GM19438 (cell line): Measurements from ENCODE around the gene AGMAT.
A peak's percentile ranks its signal among the peaks of the same experiment; 100 is the strongest.

Source experiments
- ATAC-seq: cut with Tn5 transposase; IDR thresholded peaks from one replicate; pipeline ENCODE4 v1.9.1; 2021; ENCODE audit warnings: low read depth; ENCODE audit not compliant: unreplicated experiment

The AGMAT gene, protein sequence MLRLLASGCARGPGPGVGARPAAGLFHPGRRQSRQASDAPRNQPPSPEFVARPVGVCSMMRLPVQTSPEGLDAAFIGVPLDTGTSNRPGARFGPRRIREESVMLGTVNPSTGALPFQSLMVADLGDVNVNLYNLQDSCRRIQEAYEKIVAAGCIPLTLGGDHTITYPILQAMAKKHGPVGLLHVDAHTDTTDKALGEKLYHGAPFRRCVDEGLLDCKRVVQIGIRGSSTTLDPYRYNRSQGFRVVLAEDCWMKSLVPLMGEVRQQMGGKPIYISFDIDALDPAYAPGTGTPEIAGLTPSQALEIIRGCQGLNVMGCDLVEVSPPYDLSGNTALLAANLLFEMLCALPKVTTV

DNA sequence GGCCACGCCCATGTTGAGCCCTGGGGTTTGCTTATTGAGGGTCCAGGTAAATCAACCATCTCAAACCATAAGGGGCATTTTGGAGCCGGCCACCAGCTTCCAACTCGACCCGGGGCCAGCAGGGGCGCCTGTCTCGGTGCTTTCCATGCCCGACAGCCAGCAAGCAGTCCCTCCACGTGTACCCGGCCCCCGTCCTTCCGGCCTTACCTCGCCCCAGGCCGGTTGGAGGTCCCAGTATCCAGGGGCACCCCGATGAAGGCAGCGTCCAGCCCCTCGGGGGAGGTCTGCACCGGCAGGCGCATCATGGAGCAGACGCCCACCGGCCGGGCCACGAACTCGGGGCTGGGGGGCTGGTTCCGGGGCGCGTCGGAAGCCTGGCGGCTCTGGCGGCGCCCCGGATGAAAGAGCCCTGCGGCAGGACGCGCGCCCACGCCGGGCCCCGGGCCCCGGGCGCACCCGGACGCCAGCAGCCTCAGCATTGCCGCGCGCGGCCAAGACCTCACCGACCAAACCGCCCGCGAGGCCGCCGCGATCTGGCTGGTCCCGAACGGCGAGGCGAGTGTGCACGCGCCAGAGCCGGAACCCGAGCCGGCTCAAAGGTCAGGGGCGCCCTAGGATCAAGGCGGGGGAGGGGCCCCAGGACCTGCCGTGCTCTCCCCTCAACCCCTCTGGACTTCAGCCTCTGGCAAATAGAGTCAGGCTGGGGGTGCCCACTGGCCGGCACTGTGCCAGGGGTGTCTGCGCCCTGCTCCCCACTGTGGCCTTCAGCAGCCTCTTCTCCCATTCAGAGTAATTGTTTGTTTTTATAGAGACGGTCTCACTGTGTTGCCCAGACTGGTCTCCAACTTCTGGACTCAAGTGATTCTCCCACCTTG, at the start of gene AGMAT:
TSS of gene AGMAT (minus strand) at position 563 of the 875 bp plus-strand sequence. CDS start at position 479, 84 bp downstream.
- ATAC-seq = no peak

DNA sequence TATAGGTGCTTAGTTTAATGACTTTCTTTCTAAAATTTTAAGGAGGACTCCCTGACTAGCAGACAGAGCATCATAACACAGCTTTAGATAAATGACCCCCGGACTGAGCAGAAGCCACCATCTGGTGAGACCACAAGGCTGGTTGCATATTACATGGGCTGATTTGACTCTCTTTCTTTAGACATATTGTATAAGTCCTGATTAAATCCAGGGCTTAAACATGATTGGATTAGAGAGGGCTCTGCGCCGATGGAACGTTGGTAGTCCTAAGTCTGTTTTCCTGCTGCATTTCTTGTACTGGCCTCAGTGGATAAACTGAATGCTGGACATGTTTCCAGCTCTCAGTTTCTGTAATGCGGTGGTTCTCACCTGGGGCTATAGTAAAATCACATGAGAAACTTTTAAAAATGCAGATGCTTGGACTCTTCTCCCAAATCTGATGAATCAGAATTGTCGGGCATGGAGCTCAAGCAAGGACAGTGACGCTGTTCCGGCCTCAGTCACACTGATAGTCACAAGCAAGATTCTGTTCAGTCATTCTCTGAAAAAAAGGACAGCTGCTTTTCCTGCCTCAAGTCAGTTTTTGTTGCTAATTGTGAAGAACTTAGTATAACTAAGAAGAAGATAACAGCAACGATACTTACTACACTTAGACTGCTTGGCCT, 49.0 kb upstream of the AGMAT start:
- no peak for ATAC-seq

DNA sequence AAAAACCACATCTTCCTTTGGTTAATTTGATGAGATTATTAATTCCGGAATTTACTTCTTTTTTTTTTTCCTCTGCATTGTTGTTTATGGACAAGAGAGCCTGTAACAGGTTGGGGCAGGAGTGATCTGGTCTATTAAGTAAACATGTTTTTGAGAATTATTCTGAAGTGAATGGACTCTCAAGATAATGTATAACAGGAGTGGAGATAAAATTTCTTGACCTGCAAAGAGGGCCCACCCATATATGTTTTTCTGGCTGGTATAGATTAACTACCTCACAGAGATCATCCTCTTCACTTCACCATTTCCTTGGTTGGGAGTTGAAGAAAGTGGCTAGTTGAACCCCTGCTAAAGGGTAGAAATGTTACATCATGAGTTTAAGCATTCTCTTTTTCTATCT, 43.2 kb upstream of the AGMAT start:
- peak; percentile 36 for ATAC-seq

DNA sequence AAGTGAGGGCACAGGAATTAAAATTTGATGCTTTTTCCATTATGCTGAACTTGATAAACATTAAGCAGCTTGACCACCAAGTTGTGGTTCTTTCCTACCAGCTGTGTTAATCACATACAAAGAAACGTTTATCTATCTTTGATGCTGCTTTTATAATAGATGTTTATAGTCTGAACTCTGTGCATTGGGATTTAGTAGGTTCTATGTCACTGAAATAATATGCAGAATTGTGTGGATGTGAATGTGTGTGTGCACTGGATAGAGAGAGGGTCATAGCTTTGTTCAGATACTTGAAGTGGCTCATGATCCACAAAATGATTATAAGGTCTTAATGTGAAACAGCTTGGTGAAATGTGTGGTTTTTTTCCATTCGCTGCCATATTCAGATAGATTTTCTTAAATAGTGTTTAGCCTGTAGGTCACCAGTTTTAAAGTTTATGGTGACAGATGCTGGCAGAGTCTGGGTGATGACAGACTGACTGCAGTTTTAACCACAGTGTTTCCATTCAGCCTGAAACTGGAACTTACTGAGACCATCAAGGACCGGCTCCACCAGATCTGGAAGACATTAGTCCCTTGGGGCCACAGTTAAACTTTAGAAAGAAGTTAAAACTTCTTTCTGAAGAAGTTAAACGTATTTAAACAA, 42.6 kb upstream of the AGMAT start:
- ATAC-seq = peak; percentile 87

DNA sequence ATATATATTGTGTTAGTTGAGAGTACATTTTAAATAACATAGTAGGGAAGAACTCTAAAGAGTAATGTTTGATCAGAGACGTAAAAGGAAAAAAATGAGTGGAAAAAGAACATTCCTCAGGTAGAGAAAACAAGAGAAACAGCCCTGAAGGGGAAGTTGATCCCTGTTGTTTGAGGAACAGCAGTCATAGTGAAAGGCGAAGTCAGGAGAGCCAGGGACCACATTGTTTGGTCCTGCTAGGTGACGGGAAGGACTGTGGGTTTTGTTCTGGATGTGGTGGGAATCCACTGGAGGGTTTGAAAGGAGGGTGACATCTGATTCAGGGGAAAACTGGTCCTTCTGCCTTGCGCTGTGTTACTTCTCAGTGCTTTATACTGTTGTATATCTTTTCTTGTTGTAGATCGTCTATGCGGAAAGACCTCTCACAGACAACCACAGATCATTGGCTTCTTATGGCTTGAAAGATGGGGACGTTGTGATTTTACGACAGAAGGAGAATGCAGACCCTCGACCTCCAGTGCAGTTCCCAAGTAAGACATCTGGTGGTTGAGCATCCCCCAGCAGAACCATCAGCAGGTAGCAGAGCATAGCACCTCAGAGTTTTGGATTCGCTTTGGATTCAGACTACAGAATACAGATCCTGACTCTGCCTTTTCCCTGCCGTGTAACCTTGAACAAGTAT, 41.6 kb upstream of the AGMAT start:
- ATAC-seq = no peak

DNA sequence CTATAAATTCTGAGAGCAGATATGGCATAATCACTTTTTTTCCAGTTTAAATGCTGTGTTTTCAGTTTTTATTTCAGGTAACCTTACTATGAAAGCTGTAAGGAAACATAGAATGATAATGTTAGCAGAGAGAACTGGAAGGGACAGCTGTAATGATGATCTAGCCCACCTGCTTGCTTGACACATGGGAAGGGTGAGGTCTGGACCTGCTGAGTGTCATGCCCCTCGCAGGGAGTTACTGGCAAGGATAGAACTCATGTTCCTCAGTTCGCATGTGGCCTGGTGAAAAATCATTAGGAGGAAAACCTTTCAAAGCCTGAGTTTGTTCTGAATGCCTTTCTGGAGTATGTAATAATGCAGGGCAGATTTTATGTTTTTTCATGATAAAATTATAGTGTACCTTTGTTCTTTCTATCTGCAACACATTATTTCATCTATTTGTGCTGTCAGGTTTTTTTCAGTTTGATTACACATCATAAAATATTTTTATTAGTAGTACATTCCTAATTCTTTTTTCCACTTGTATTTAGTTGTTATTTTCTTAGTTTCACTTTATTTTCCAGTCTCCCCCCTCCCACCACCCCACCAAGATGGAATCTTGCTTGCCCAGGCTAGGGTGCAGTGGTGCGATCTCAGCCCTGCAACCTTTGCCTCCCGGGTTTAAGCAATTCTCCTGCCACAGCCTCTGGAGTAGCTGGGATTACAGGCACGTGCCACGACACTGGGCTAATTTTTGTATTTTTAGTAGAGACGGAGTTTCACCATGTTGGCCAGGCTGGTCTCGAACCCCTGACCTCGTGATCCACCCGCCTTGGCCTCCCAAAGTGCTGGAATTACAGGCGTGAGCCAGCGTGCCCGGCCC, 40.4 kb upstream of the AGMAT start:
- no peak for ATAC-seq

DNA sequence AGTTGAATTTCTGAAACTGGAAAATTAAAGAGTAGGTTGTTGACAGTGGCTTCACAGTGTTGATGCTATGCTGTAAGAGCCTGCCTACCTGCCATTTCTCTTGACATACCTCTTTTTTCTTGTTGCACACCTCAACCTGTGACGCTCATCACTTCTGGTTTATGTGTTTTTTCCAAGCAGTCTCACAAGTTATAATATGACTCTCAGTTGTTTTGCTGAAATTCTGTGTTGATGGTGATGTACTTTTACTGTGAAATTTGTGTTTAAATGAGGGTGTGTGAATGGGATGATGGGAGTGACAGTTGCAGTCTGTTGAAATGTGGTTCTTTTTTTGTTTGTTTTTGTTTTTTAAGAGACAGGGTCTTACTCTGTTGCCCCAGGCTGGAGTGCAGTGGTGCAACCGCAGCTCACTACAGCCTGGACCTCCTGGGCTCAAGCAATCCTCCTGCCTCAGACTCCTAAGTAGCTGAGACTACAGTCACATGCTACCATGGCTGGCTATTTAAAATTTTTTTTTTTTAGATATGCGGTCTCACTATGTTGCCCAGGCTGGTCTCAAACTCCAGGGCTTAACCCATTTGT, 39.4 kb upstream of the AGMAT start:
- ATAC-seq = no peak

DNA sequence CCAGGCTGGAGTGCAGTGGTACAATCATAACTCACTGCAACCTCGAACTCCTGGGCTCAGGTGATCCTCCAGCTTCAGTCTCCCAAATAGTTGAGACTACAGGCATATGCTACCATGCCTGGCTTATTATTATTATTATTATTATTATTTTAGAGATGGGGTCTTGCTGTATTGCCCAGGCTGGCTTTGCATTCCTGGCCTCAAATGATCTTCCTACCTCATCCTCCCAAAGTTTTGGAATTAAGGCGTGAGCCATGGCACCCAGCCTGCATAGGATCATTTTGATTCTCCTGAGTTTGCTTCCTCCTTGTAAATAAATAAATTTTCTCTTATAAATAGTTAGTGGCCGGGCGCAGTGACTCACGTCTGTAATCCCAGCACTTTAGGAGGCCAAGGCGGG, 38.6 kb upstream of the AGMAT start:
- ATAC-seq = no peak

DNA sequence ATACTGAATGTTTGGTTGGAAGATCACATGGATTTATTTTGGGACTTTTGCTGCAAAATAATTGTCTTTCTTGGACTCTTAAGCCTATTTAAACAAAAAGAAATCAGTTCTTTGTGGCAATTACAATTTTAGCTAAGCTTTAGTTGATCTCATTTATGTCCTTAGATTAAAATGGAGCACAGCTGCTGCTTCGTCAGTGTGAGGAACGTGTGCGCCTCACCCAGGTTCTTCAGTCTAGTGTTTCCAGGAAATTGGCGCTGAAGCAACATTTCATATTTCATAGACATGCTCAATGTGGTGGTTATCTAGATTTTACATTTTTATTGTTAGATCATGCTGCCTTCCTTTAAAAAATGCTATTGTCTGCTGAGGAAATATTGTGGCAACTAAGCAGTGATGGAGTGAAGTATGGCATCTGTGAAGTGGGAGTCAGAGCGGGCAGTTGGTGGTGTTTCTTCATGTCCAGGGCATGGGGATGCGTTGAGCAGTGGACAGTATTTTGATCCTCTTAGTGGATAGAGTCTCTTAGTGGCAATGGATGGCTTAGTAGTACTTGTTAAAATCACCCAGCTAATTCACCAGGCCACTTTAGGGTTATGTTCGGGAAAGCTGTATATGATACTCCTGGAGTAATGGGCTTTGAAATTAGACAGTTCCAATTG, 38.0 kb upstream of the AGMAT start:
- ATAC-seq = no peak

DNA sequence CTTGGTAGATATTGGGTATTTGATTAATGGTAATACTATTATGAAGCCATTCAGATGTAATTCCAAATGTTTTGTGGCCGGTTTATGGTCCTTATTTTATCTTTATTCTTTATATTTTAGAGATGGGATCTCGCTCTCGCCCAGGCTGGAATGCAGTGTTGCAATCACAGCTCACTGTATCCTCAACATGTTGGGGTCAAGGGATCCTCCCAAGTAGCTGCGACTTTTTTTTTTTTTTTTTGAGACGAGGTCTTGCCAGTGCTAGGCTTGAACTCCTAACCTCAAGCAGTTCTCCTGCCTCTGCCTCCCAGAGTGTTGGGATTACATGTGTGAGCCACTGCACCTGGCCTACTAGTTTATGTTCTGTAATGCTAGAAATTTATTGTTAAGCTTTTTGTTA, 37.1 kb upstream of the AGMAT start:
- ATAC-seq = no peak

DNA sequence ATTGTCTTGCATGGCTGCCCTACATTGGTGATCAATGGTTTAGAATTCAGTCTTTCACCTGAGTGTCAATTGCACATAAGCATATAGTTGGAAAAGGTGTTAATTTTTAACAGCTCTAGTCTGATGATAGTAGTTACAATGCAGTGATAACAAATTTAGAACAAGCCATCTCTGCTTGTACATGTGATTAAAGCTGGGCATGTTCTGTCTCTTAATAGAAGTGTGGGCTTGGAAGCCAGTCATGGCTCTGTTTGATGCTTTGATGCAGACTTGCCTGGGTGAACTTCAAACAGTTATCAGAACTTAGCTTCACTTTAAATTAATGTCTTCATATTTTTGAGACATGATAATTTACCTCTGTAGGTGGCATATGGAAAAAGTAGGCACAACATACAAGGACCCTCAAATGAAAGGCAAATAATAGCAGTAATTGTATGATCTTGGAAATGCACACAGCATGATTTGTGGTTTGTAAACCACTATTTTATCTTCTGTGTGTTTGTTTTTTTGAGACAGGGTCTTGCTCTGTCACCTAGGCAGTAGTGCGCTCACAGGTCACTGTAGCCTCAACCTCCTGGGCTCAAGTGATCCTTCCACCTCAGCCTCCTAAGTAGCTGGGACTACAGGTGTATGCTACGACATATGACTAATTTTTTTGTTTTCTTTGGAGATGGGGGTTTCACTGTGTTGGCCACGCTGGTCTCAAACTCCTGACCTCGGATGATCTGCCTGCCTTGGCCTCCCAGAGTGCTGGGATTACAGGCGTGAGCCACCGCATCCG, 36.2 kb upstream of the AGMAT start:
- no peak for ATAC-seq

DNA sequence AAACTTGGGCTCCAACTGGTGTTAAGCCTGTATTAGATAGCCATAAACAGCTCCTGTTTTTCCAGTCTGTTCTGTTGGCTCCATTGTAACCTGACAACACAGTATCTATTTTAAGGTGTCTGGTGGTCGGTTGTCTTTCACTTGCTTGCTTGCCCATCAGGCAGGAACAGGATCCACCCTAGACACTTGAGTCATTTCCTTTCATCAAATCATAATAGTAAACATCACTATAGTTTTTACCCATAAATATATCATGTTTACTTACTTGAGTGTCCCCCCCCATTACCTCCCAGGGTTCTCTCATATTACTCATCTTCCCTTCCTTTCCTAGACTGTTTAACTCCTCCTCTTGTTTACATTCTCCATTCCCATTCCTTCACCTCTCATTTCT, 35.3 kb upstream of the AGMAT start:
- no peak for ATAC-seq

DNA sequence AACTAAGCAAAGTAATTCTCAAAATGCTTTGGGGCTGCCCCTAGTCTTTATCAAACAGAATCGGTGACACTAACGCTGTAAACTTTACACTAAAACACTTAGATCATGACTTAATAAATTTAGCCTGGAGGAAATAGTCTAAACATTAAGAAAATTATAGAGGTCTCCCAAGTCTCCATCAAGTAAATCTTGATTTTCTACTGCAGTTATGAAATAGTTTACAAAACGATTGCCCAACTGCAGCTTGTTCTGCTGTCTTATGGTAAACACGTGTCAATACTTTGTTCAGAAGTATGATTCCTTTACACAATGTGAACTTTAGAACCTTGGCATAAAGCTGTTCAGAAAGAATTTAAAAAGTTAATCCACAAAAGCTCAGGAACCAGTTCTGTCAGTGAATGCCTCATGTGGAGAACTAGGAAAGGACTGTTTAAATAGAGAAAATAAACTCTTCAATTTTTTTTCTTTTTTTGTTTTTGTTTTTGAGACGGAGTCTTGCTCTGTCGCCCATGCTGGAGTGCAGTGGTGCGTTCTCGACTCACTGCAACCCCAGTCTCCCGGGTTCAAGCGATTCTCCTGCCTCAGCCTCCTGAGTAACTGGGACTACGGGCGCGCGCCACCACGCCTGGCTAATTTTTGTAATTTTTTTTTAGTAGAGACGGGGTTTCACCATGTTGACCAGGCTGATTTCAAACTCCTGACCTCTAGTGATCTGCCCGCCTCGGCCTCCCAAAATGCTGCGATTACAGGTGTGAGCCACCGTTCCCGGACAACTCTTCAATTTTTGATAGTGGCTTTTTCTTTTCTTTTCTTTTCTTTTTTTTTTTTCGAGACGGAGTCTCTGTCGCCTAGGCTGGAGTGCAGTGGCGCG, 34.0 kb upstream of the AGMAT start:
- ATAC-seq = no peak

DNA sequence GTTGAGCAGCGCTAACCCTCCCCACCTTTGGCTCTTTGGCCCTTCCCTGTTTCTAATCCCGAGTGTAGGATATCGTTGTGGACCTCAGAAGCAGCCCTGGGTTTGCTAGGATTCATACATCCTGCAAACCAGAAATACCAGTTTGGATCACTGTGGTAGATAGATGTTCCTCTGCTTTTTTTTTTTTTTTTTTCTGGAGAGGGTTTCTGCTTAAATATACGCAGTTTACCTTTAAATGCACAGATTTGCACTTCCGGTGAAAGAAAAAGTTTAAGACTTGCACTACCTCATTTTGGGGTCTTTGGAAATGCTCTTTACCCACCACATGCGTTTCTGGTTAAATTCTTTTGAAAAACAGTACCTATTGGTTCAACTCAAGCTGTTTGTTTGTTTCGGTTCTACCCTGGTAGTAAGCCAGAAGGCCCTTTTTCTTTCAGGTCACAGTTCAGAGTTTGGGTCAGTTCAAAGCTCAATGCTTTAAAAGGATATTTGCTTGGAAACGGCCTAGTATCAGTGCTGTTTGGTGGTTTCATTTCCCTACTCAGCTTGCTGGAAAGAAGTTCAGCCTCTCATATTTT, 33.3 kb upstream of the AGMAT start:
- peak; percentile 56 for ATAC-seq

DNA sequence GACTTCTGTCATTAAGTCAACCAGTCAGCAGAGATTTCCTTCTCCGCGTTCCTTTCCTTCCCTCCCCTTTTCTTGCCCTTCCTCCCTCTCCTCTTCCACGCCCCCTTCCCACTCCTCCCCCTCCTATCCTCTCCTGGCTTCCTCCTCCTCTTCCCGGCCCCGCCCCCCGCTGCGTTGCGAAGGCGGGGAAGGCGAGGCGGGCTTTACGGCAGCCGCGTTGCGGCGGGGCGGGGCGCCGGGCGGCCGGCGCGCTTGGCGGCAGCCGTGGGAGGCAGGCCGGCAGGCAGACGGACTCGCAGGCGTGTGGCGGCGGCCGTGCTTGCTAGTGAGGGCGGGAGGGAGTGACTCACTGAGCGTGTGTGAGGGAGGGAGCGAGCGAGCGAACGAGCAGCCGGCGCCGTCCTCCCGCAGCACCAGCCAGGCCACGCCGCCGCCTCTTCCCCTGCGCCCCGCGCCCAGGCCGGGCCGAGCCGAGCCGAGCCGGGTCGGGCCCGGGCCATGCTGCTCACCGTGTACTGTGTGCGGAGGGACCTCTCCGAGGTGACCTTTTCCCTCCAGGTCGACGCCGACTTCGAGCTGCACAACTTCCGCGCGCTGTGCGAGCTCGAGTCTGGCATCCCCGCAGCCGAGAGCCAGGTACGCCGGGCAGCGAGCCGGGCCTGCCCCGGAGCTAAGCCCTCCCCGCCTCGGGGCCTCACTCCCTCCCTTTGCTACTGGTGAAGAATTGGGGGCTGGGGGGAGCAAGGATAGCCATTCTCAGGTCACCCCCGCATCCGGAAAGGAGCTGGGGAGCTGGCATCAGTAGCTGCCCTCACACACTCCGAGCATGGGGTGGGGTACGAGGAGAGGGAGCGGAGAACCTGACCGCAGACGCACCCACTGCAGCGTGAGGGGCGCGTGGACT, 32.6 kb upstream of the AGMAT start, which contains the start of gene DDI2:
TSS of gene DDI2 (plus strand) at position 286 of the 904 bp plus-strand sequence. CDS start at position 499, 213 bp downstream.
- ATAC-seq = peak; percentile 50
